Loucy (cell line): Measurements from ENCODE around the gene SOX12.
"Not testable (repeated sequence)": the region's sequence is repeated elsewhere in the genome, so short reads cannot be mapped to it uniquely, and the experiment has no call there.

Experiments used
- H2AFZ ChIP-seq: fragments of 200-600 bp; sonication (generic); 2 replicates; pipeline ENCODE4 v1.6.0; 2016; ENCODE audit warnings: antibody characterized with exemption, mild to moderate bottlenecking, low read length, moderate library complexity
- H3F3A ChIP-seq: fragments of 200-600 bp; 2 replicates; pipeline ENCODE4 v1.6.0; 2016; ENCODE audit warnings: antibody characterized with exemption, low read depth, mild to moderate bottlenecking
- H3K27me3 ChIP-seq: fragments of 200-600 bp; sonication (generic); 2 replicates; pipeline ENCODE4 v1.6.1; 2014; ENCODE audit warnings: low read length, mild to moderate bottlenecking; ENCODE audit not compliant: insufficient read depth, poor library complexity, severe bottlenecking
- H3K36me3 ChIP-seq: fragments of 200-600 bp; sonication (generic); 2 replicates; pipeline ENCODE4 v1.6.1; 2016; ENCODE audit warnings: low read length; ENCODE audit not compliant: insufficient read depth
- H3K4me1 ChIP-seq: fragments of 200-600 bp; sonication (generic); 2 replicates; pipeline ENCODE4 v1.5.1; 2014; ENCODE audit warnings: low read length, mild to moderate bottlenecking; ENCODE audit not compliant: insufficient read depth, poor library complexity, severe bottlenecking
- H3K4me2 ChIP-seq: fragments of 200-600 bp; sonication (generic); 2 replicates; pipeline ENCODE4 v1.6.0; 2014; ENCODE audit warnings: antibody characterized with exemption, low read length, low read depth, mild to moderate bottlenecking; ENCODE audit not compliant: poor library complexity, severe bottlenecking
- H3K4me3 ChIP-seq: fragments of 200-600 bp; sonication (generic); 2 replicates; pipeline ENCODE4 v1.5.1; 2014; ENCODE audit warnings: low read length, mild to moderate bottlenecking, mixed read lengths; ENCODE audit not compliant: poor library complexity, severe bottlenecking
- H3K79me2 ChIP-seq: fragments of 200-600 bp; sonication (generic); 2 replicates; pipeline ENCODE4 v1.6.1; 2014; ENCODE audit warnings: low read length; ENCODE audit not compliant: insufficient read depth
- H3K9ac ChIP-seq: fragments of 200-600 bp; sonication (generic); 2 replicates; pipeline ENCODE4 v1.6.0; 2014; ENCODE audit warnings: mild to moderate bottlenecking, low read depth, low read length, moderate library complexity; ENCODE audit not compliant: poor library complexity, severe bottlenecking
- H3K9me2 ChIP-seq: fragments of 200-600 bp; sonication (generic); replicated peaks from 2 replicates; pipeline ENCODE4 v1.6.1; 2016; ENCODE audit warnings: low read depth, low read length, mixed read lengths
- H3K9me3 ChIP-seq: fragments of 200-600 bp; sonication (generic); 2 replicates; pipeline ENCODE4 v1.6.1; 2014; ENCODE audit warnings: mild to moderate bottlenecking, antibody characterized with exemption, low read length, low read depth; ENCODE audit not compliant: insufficient read depth
- H4K20me1 ChIP-seq: fragments of 200-600 bp; sonication (generic); 2 replicates; pipeline ENCODE4 v1.6.0; 2014; ENCODE audit warnings: antibody characterized with exemption, low read length, mild to moderate bottlenecking; ENCODE audit not compliant: insufficient read depth, poor library complexity, severe bottlenecking
- CTCF ChIP-seq: fragments of 200-600 bp; sonication (generic); conservative IDR thresholded peaks from 2 replicates; pipeline ENCODE4 v1.5.1; 2014; ENCODE audit warnings: mild to moderate bottlenecking, antibody characterized with exemption, low read length
- EZH2phosphoT487 ChIP-seq: fragments of 200-600 bp; IDR thresholded peaks from 2 replicates; pipeline ENCODE4 v1.6.1; 2018; ENCODE audit warnings: antibody characterized with exemption, mild to moderate bottlenecking, moderate library complexity, borderline replicate concordance

The SOX12 gene

GRCh38 chr20:375265-375889 lies 50.0 kb downstream of the SOX12 start:
- Histone ChIP-seq H3K9ac (no peak overlapping the region), H3F3A (0 out of 2 replicates have a peak, but pooled peaks cover 3% of the 10 kb centered on the region), H4K20me1 (no peaks in the 10 kb centered on the region), H3K4me2 (no peak overlapping the region), H3K36me3 (no peaks in the 10 kb centered on the region), H2AFZ (no peak overlapping the region), H3K79me2 (no peaks in the 10 kb centered on the region), H3K9me3 (no peaks in the 10 kb centered on the region), H3K27me3 (no peaks in the 10 kb centered on the region), H3K4me3 (no peak overlapping the region), H3K9me2 (no peaks in the 10 kb centered on the region), H3K4me1 (peaks cover 37% of the 10 kb centered on the region)
- TF ChIP-seq CTCF = no peak
- no peak for TF ChIP-seq EZH2phosphoT487

- Histone ChIP-seq H3K4me3 (no peak overlapping the region), H4K20me1 (no peaks in the 10 kb centered on the region), H3F3A (0 out of 2 replicates have a peak, but pooled peaks cover 3% of the 10 kb centered on the region), H3K9me3 (no peaks in the 10 kb centered on the region), H2AFZ (no peak overlapping the region), H3K4me1 (peaks cover 32% of the 10 kb centered on the region), H3K27me3 (no peaks in the 10 kb centered on the region), H3K9ac (no peak overlapping the region), H3K79me2 (peaks cover under 1% of the 10 kb centered on the region; the same call in 1 of the 2 replicates), H3K9me2 (no peaks in the 10 kb centered on the region), H3K36me3 (no peaks in the 10 kb centered on the region), H3K4me2 (no peak overlapping the region)
- TF ChIP-seq EZH2phosphoT487 (no peak), CTCF (no peak)
Measured at GRCh38 chr20:376089-376488, 50.7 kb downstream of the SOX12 start.

- H3F3A ChIP-seq = 0 out of 2 replicates have a peak, but pooled peaks cover 3% of the 10 kb centered on the region
- no peak overlapping the region for H3K4me3 ChIP-seq
- TF ChIP-seq EZH2phosphoT487 (no peak), CTCF (no peak)
- no peak overlapping the region for H3K9ac ChIP-seq
- peaks cover 31% of the 10 kb centered on the region for H3K4me1 ChIP-seq
- H3K4me2 ChIP-seq = no peak overlapping the region
- no peaks in the 10 kb centered on the region for H4K20me1 ChIP-seq
- H3K79me2 ChIP-seq = peaks cover 4% of the 10 kb centered on the region; the same call in 1 of the 2 replicates
- H3K27me3 ChIP-seq = no peaks in the 10 kb centered on the region
- no peak overlapping the region for H2AFZ ChIP-seq
- no peaks in the 10 kb centered on the region for H3K9me2 ChIP-seq
- H3K36me3 ChIP-seq = no peaks in the 10 kb centered on the region
- no peaks in the 10 kb centered on the region for H3K9me3 ChIP-seq
Measured at GRCh38 chr20:376750-377149, 51.4 kb downstream of the SOX12 start.

- H2AFZ ChIP-seq, H3F3A ChIP-seq, H3K4me2 ChIP-seq, H3K79me2 ChIP-seq, H3K9me2 ChIP-seq, H3K27me3 ChIP-seq, H4K20me1 ChIP-seq, H3K9me3 ChIP-seq, H3K4me3 ChIP-seq, H3K9ac ChIP-seq, H3K36me3 ChIP-seq: not testable (repeated sequence)
- peaks cover 29% of the 10 kb centered on the region for H3K4me1 ChIP-seq
Measured at GRCh38 chr20:377578-377977, 52.2 kb downstream of the SOX12 start.
